H9 (cell line): ENCODE results near the gene AHCY. TPM values are rescaled to one million over a fixed set of nuclear protein-coding genes. Genes with fewer than 3 reads are reported as not detected.
"Not testable (repeated sequence)": the region's sequence is repeated elsewhere in the genome, so short reads cannot be mapped to it uniquely, and the experiment has no call there.

ENCODE experiments used
- DNase-seq: peaks from one replicate; pipeline ENCODE4 v3.0.0-alpha.2; 2017
- H2AFZ ChIP-seq: one replicate; pipeline ENCODE4 v1.6.1; 2013; ENCODE audit warnings: mild to moderate bottlenecking, low read length, control low read depth, moderate library complexity
- H2AK5ac ChIP-seq: 2 replicates; pipeline ENCODE4 v1.6.1; 2013; ENCODE audit warnings: low read length, control low read depth, mixed read lengths; ENCODE audit not compliant: insufficient read length
- H2BK120ac ChIP-seq: one replicate; pipeline ENCODE4 v1.6.1; 2013; ENCODE audit warnings: low read depth, mild to moderate bottlenecking, low read length, control low read depth, inconsistent platforms; ENCODE audit not compliant: poor library complexity, severe bottlenecking
- H2BK12ac ChIP-seq: 2 replicates; pipeline ENCODE4 v1.6.1; 2013; ENCODE audit warnings: low read length, control low read depth, mixed read lengths, low read depth; ENCODE audit not compliant: insufficient read length
- H2BK15ac ChIP-seq: 2 replicates; pipeline ENCODE4 v1.6.1; 2013; ENCODE audit warnings: low read depth, low read length, control low read depth
- H2BK20ac ChIP-seq: one replicate; pipeline ENCODE4 v1.6.1; 2013; ENCODE audit warnings: low read depth, mild to moderate bottlenecking, low read length, control low read depth, inconsistent platforms; ENCODE audit not compliant: poor library complexity, severe bottlenecking
- H2BK5ac ChIP-seq: 2 replicates; pipeline ENCODE4 v1.6.1; 2013; ENCODE audit warnings: low read length, control low read depth, mixed read lengths; ENCODE audit not compliant: insufficient read length
- H3K14ac ChIP-seq: 2 replicates; pipeline ENCODE4 v1.6.1; 2013; ENCODE audit warnings: low read length, control low read depth; ENCODE audit not compliant: insufficient read depth
- H3K18ac ChIP-seq: 2 replicates; pipeline ENCODE4 v1.6.1; 2013; ENCODE audit warnings: low read depth, mild to moderate bottlenecking, mixed read lengths, low read length, control low read depth; ENCODE audit not compliant: insufficient read length
- H3K23ac ChIP-seq: 2 replicates; pipeline ENCODE4 v1.6.1; 2013; ENCODE audit warnings: low read length, control low read depth, mixed read lengths, low read depth; ENCODE audit not compliant: insufficient read length
- H3K23me2 ChIP-seq: 2 replicates; pipeline ENCODE4 v1.6.1; 2013; ENCODE audit warnings: low read depth, mild to moderate bottlenecking, mixed read lengths, low read length, control low read depth; ENCODE audit not compliant: insufficient read length, poor library complexity, severe bottlenecking
- H3K27ac ChIP-seq: 2 replicates; pipeline ENCODE4 v1.5.1; 2013; ENCODE audit warnings: low read length, control low read depth, mixed read lengths, low read depth; ENCODE audit not compliant: insufficient read length
- H3K27me3 ChIP-seq: 2 replicates; pipeline ENCODE4 v1.6.1; 2013; ENCODE audit warnings: low read length, control low read depth, inconsistent platforms; ENCODE audit not compliant: insufficient read depth
- H3K4ac ChIP-seq: 2 replicates; pipeline ENCODE4 v1.6.1; 2013; ENCODE audit warnings: low read depth, mild to moderate bottlenecking, control low read depth, inconsistent platforms, low read length, moderate library complexity
- H3K4me1 ChIP-seq: 2 replicates; pipeline ENCODE4 v1.6.1; 2013; ENCODE audit warnings: low read length, control low read depth, inconsistent platforms; ENCODE audit not compliant: insufficient read depth
- H3K4me2 ChIP-seq: 2 replicates; pipeline ENCODE4 v1.6.1; 2013; ENCODE audit warnings: low read length, control low read depth, mixed read lengths; ENCODE audit not compliant: insufficient read length, insufficient read depth
- H3K56ac ChIP-seq: 2 replicates; pipeline ENCODE4 v1.6.1; 2013; ENCODE audit warnings: low read depth, mild to moderate bottlenecking, mixed read lengths, low read length, control low read depth; ENCODE audit not compliant: insufficient read length
- H3K79me1 ChIP-seq: 2 replicates; pipeline ENCODE4 v1.6.1; 2013; ENCODE audit warnings: low read depth, mild to moderate bottlenecking, moderate library complexity, low read length, control low read depth, inconsistent platforms; ENCODE audit not compliant: insufficient read depth, poor library complexity, severe bottlenecking
- H3K79me2 ChIP-seq: 2 replicates; pipeline ENCODE4 v1.6.1; 2013; ENCODE audit warnings: low read length, control low read depth, inconsistent platforms; ENCODE audit not compliant: insufficient read depth
- H3K9ac ChIP-seq: 2 replicates; pipeline ENCODE4 v1.6.1; 2013; ENCODE audit warnings: low read length, control low read depth, mixed read lengths; ENCODE audit not compliant: insufficient read length; ENCODE audit errors: extremely low read depth
- H3K9me3 ChIP-seq: one replicate; pipeline ENCODE4 v1.6.1; 2013; ENCODE audit warnings: low read depth, low read length, inconsistent platforms; ENCODE audit not compliant: control insufficient read depth
- H3T11ph ChIP-seq: one replicate; pipeline ENCODE4 v1.6.1; 2013; ENCODE audit warnings: mild to moderate bottlenecking, low read length, control low read depth, inconsistent platforms
- H4K20me1 ChIP-seq: one replicate; pipeline ENCODE4 v1.6.1; 2013; ENCODE audit not compliant: control insufficient read depth, insufficient read length, insufficient read depth
- H4K5ac ChIP-seq: 2 replicates; pipeline ENCODE4 v1.6.1; 2013; ENCODE audit warnings: low read depth, mild to moderate bottlenecking, mixed read lengths, low read length, control low read depth; ENCODE audit not compliant: insufficient read length
- H4K8ac ChIP-seq: replicated peaks from 2 replicates; pipeline ENCODE4 v1.6.1; 2013; ENCODE audit warnings: low read length, control low read depth, mixed read lengths, low read depth; ENCODE audit not compliant: insufficient read length
- H4K91ac ChIP-seq: 2 replicates; pipeline ENCODE4 v1.6.1; 2013; ENCODE audit warnings: low read depth, mild to moderate bottlenecking, moderate library complexity, mixed read lengths, low read length, control low read depth; ENCODE audit not compliant: insufficient read length
- H3K27ac Mint-ChIP-seq, 3 experiments: 2 replicates in 2 of 3; 3 replicates in 1 of 3; pipeline ENCODE4 v1.8.0; 2020 to 2021; ENCODE audit warnings: mixed read lengths in 3 of 3, mild to moderate bottlenecking in 1 of 3, moderate library complexity in 1 of 3
- H3K27me3 Mint-ChIP-seq: 2 replicates; pipeline ENCODE4 v1.8.0; 2021; ENCODE audit warnings: low read depth, mild to moderate bottlenecking, moderate library complexity, mixed read lengths
- H3K36me3 Mint-ChIP-seq, 3 experiments: 2 replicates in 2 of 3; 3 replicates in 1 of 3; pipeline ENCODE4 v1.8.0; 2020 to 2021; ENCODE audit warnings: low read depth in 3 of 3, mixed read lengths in 3 of 3; ENCODE audit not compliant: insufficient read depth in 1 of 3
- H3K4me1 Mint-ChIP-seq, 2 experiments: 2 replicates each; pipeline ENCODE4 v1.8.0; 2020; ENCODE audit warnings: mixed read lengths in 2 of 2
- H3K4me3 Mint-ChIP-seq, 2 experiments: 2 replicates in 1 of 2; 3 replicates in 1 of 2; pipeline ENCODE4 v1.8.0; 2020 to 2021; ENCODE audit warnings: mild to moderate bottlenecking in 2 of 2, mixed read lengths in 2 of 2, moderate library complexity in 1 of 2
- H3K9me3 Mint-ChIP-seq, 2 experiments: 2 replicates in 1 of 2; 3 replicates in 1 of 2; pipeline ENCODE4 v1.8.0; 2020; ENCODE audit warnings: mild to moderate bottlenecking in 2 of 2, mixed read lengths in 2 of 2, moderate library complexity in 1 of 2
- WGBS: extraction: QIAGEN DNeasy Blood & Tissue Kit; methylation state at CpG from one replicate; pipeline ENCODE4 v1.1.7; 2013; ENCODE audit warnings: missing lambda C conversion rate, low lambda C conversion rate, mixed read lengths; ENCODE audit not compliant: insufficient read length; ENCODE audit errors: extremely low coverage; 5-methylcytosine and 5-hydroxymethylcytosine counted together
- total RNA-seq: library from RNA; stranded (reverse); gene quantifications from 2 replicates; pipeline ENCODE4 v1.2.1, GENCODE V29; 2021
- TF ChIP-seq, protein P1 (sequence below): fragments of 200-600 bp; sonication (generic); conservative IDR thresholded peaks from 3 replicates; pipeline ENCODE4 v1.8.0; 2021; ENCODE audit warnings: antibody characterized with exemption, mild to moderate bottlenecking

Gene AHCY
- total RNA-seq, 1 experiment from 2014 or later = 461 TPM

DNA sequence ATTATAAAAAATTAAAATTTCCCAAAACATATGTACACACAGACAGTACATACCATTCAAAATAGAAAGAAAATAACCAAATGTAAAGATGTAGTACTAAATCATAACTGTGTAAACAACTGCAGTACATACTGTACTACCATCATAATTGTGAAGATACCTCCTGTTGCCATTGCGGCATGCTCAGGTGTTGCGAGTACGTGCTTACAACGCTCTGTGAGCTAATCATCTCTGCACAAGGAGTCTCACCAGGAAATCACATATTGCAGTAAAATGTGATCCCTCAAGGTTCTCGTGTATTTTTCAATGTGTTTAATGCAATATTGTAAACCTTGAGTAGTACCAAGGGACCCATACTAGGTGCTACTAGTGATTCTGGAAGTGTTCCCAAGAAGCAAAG, 39.0 kb downstream of the AHCY start:
- Histone ChIP-seq H3K23ac (no peak overlapping the region), H3K56ac (no peak overlapping the region), H2AK5ac (no peak overlapping the region), H2BK120ac (no peak overlapping the region), H3K9me3 (no peaks in the 10 kb centered on the region), H2BK5ac (no peak overlapping the region), H3K9ac (no peak overlapping the region), H4K91ac (no peak overlapping the region), H4K5ac (no peak overlapping the region), H3T11ph (no peak overlapping the region), H2AFZ (no peak overlapping the region), H3K79me2 (no peaks in the 10 kb centered on the region), H3K18ac (no peak overlapping the region), H3K4ac (no peak overlapping the region), H2BK20ac (no peak overlapping the region), H2BK12ac (no peak overlapping the region), H3K79me1 (no peaks in the 10 kb centered on the region), H3K23me2 (peaks cover 3% of the 10 kb centered on the region), H3K4me1 (no peaks in the 10 kb centered on the region), H3K27me3 (no peaks in the 10 kb centered on the region), H4K8ac (no peak overlapping the region), H4K20me1 (no peaks in the 10 kb centered on the region), H3K27ac (no peak overlapping the region), H3K4me2 (no peak overlapping the region), H2BK15ac (no peak overlapping the region), H3K14ac (no peak overlapping the region)
- Mint-ChIP-seq H3K27me3 (peaks cover 5% of the 10 kb centered on the region), H3K4me3 (no peak overlapping the region), H3K36me3 (peaks cover 0 to 7% (median 4%) of the 10 kb centered on the region in 3 experiments; a peak in 4 of 7 replicates), H3K9me3 (no peaks in the 10 kb centered on the region), H3K27ac (no peak overlapping the region), H3K4me1 (peaks cover 5 to 8% of the 10 kb centered on the region in 2 experiments; a peak in 2 of 4 replicates)
- TF ChIP-seq, protein P1, sequence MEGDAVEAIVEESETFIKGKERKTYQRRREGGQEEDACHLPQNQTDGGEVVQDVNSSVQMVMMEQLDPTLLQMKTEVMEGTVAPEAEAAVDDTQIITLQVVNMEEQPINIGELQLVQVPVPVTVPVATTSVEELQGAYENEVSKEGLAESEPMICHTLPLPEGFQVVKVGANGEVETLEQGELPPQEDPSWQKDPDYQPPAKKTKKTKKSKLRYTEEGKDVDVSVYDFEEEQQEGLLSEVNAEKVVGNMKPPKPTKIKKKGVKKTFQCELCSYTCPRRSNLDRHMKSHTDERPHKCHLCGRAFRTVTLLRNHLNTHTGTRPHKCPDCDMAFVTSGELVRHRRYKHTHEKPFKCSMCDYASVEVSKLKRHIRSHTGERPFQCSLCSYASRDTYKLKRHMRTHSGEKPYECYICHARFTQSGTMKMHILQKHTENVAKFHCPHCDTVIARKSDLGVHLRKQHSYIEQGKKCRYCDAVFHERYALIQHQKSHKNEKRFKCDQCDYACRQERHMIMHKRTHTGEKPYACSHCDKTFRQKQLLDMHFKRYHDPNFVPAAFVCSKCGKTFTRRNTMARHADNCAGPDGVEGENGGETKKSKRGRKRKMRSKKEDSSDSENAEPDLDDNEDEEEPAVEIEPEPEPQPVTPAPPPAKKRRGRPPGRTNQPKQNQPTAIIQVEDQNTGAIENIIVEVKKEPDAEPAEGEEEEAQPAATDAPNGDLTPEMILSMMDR = no peak
- DNase-seq = no peak
- WGBS = no CpG with 5 or more reads among the region's 5 CpGs

DNA sequence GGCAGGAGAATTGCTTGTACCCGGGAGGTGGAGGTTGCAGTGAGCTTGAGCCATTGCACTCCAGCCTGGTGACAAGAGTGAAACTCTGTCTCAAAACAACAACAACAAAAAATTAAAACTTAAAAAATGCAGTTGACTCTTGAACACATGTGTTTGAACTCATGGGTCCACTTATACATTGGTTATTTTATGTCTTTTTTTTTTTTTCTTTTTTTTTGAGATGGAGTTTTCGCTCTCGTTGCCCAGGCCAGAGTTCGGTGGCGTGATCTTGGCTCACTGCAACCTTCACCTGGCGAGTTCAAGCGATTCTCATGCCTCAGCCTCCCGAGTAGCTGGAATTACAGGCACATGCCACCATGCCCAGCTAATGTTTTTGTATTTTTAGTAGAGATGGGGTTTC, 39.7 kb downstream of the AHCY start:
- not testable (repeated sequence) for H3K27ac ChIP-seq, H3K23me2 ChIP-seq, H3K4me1 ChIP-seq, H3K9me3 ChIP-seq, H3K23ac ChIP-seq, H3K18ac ChIP-seq, H2AK5ac ChIP-seq, H3K9ac ChIP-seq, H3K27me3 ChIP-seq, H3K9me3 Mint-ChIP-seq, H2BK20ac ChIP-seq, H3K14ac ChIP-seq, H3K4me3 Mint-ChIP-seq, H4K91ac ChIP-seq, H3K56ac ChIP-seq, H2AFZ ChIP-seq, H4K5ac ChIP-seq, H2BK15ac ChIP-seq, H2BK12ac ChIP-seq, DNase-seq, H3K27me3 Mint-ChIP-seq, H3K27ac Mint-ChIP-seq, H3K79me2 ChIP-seq, H4K8ac ChIP-seq, H3K4me1 Mint-ChIP-seq, H2BK5ac ChIP-seq, H2BK120ac ChIP-seq, H3K36me3 Mint-ChIP-seq, H3K4me2 ChIP-seq, H3K4ac ChIP-seq, H3T11ph ChIP-seq, H4K20me1 ChIP-seq, H3K79me1 ChIP-seq
- no CpG with 5 or more reads among the region's 8 CpGs for WGBS
